DMS79 treated with DMSO at 0.1 percent for 48 hours (cell line): Measurements from ENCODE around the gene LGR6.

Experiments
- DNase-seq: peaks from one replicate; lab custom pipeline; 2025; lab: John Stamatoyannopoulos, UW

The LGR6 gene

GRCh38 chr1:202288177-202288576 lies 94.6 kb downstream of the LGR6 start:
- peak; percentile 30 for DNase-seq

GRCh38 chr1:202289009-202289408 lies 95.4 kb downstream of the LGR6 start:
- no peak for DNase-seq

- DNase-seq, result no peak
Observed at GRCh38 chr1:202291001-202291400, 97.4 kb downstream of the LGR6 start.

GRCh38 chr1:202291961-202292712 lies 98.5 kb downstream of the LGR6 start:
- peak; percentile 31 for DNase-seq

GRCh38 chr1:202292773-202293172 lies 99.2 kb downstream of the LGR6 start:
- DNase-seq, result no peak

GRCh38 chr1:202293569-202293968 lies 100.0 kb downstream of the LGR6 start:
- DNase-seq, result no peak

GRCh38 chr1:202302166-202302565 lies 108.6 kb downstream of the LGR6 start:
- no peak for DNase-seq

- peak; percentile 40 for DNase-seq
Observed at GRCh38 chr1:202304375-202304774, 110.8 kb downstream of the LGR6 start.

- no peak for DNase-seq
Observed at GRCh38 chr1:202305168-202305567, 111.6 kb downstream of the LGR6 start.

- no peak for DNase-seq
Observed at GRCh38 chr1:202306535-202307345, 113.1 kb downstream of the LGR6 start.

- no peak for DNase-seq
Observed at GRCh38 chr1:202310071-202310725, 116.6 kb downstream of the LGR6 start.

GRCh38 chr1:202310746-202311145 lies 117.1 kb downstream of the LGR6 start:
- no peak for DNase-seq

- no peak for DNase-seq
Observed at GRCh38 chr1:202311875-202312635, 118.5 kb downstream of the LGR6 start.

GRCh38 chr1:202315576-202316168 lies 122.1 kb downstream of the LGR6 start:
- DNase-seq, result peak; percentile 88

GRCh38 chr1:202316186-202316585 lies 122.6 kb downstream of the LGR6 start:
- DNase-seq, result no peak

GRCh38 chr1:202317941-202318925 lies 124.6 kb downstream of the LGR6 start:
- no peak for DNase-seq

- no peak for DNase-seq
Observed at GRCh38 chr1:202319381-202320080, 125.9 kb downstream of the LGR6 start.

- DNase-seq, result no peak
Observed at GRCh38 chr1:202320081-202320405, 126.4 kb downstream of the LGR6 start.

GRCh38 chr1:202323731-202324130 lies 130.1 kb downstream of the LGR6 start:
- no peak for DNase-seq

GRCh38 chr1:202324646-202325045 lies 131.0 kb downstream of the LGR6 start:
- DNase-seq, result no peak
